HEK293 (cell line): Measurements from ENCODE around the gene AKNA.

ENCODE experiments used
- CTCF ChIA-PET: fragments of 350-600 bp; formaldehyde crosslinking; extraction: SDS; loops from one replicate; lab custom pipeline; 2021; ENCODE audit warnings: antibody characterized with exemption; lab: Yijun Ruan, JAX
- POLR2A ChIA-PET: fragments of 300-600 bp; formaldehyde crosslinking; extraction: SDS; loops from one replicate; lab custom pipeline; 2020; ENCODE audit warnings: antibody characterized with exemption, inconsistent platforms; lab: Yijun Ruan, JAX
- H3K27ac ChIP-seq: fragments of 200-500 bp; sonication (Bioruptor generic); 2 replicates; pipeline ENCODE4 v1.5.1; 2014; ENCODE audit warnings: low read depth, low read length, control low read depth, inconsistent platforms; ENCODE audit errors: extremely low read depth
- H3K36me3 ChIP-seq, 2 experiments: fragments of 200-500 bp in 1 of 2; sonication (Bioruptor generic) in 1 of 2; 1 replicate in 1 of 2; 2 replicates in 1 of 2; pipeline ENCODE4 v1.5.1; 2014 to 2017; ENCODE audit warnings: inconsistent platforms in 2 of 2, low read length in 2 of 2; ENCODE audit not compliant: control insufficient read depth in 2 of 2, insufficient read depth in 1 of 2
- H3K4me1 ChIP-seq: fragments of 200-500 bp; sonication (Bioruptor generic); 2 replicates; pipeline ENCODE4 v1.5.1; 2014; ENCODE audit warnings: mild to moderate bottlenecking, low read length, inconsistent platforms; ENCODE audit not compliant: control insufficient read depth, insufficient read depth
- H3K4me3 ChIP-seq: 2 replicates; pipeline ENCODE4 v1.5.1; 2011; ENCODE audit warnings: low read depth, mild to moderate bottlenecking, control low read depth, low read length, moderate library complexity
- H3K9me3 ChIP-seq: fragments of 200-500 bp; sonication (Bioruptor generic); 2 replicates; pipeline ENCODE4 v1.5.1; 2014; ENCODE audit warnings: low read depth, low read length, inconsistent platforms; ENCODE audit not compliant: control insufficient read depth, insufficient read depth
- FEZF1 ChIP-seq: fragments of 450-650 bp; formaldehyde crosslinking; IDR thresholded peaks from 2 replicates; pipeline ENCODE4 v1.5.1; 2016; ENCODE audit warnings: missing biosample characterization, missing genetic modification characterization
- GFI1B ChIP-seq: fragments of 450-650 bp; formaldehyde crosslinking; IDR thresholded peaks from 2 replicates; pipeline ENCODE4 v1.5.1; 2016; ENCODE audit warnings: missing biosample characterization, missing genetic modification characterization
- HIC1 ChIP-seq: fragments of 450-650 bp; formaldehyde crosslinking; IDR thresholded peaks from 2 replicates; pipeline ENCODE4 v1.5.1; 2016; ENCODE audit warnings: missing biosample characterization, missing genetic modification characterization
- HOXA7 ChIP-seq: sonication (generic); formaldehyde crosslinking; IDR thresholded peaks from 2 replicates; pipeline ENCODE4 v1.8.1; 2022; ENCODE audit warnings: missing genetic modification reagents, borderline replicate concordance
- MEIS1 ChIP-seq: sonication (generic); formaldehyde crosslinking; IDR thresholded peaks from 2 replicates; pipeline ENCODE4 v1.8.1; 2022; ENCODE audit warnings: missing genetic modification reagents, mild to moderate bottlenecking, borderline replicate concordance
- TSHZ1 ChIP-seq: fragments of 450-650 bp; formaldehyde crosslinking; IDR thresholded peaks from 2 replicates; pipeline ENCODE4 v1.5.1; 2016; ENCODE audit warnings: missing biosample characterization, missing genetic modification characterization, borderline replicate concordance
- ZBTB26 ChIP-seq: fragments of 450-650 bp; formaldehyde crosslinking; optimal IDR thresholded peaks from 2 replicates; pipeline ENCODE3; 2016; ENCODE audit warnings: missing biosample characterization, mild to moderate bottlenecking, missing genetic modification characterization
- ZBTB48 ChIP-seq: fragments of 450-650 bp; formaldehyde crosslinking; IDR thresholded peaks from 2 replicates; pipeline ENCODE4 v1.5.1; 2016; ENCODE audit warnings: missing biosample characterization, missing genetic modification characterization
- ZBTB6 ChIP-seq: fragments of 450-650 bp; formaldehyde crosslinking; IDR thresholded peaks from 2 replicates; pipeline ENCODE4 v1.5.1; 2017; ENCODE audit warnings: missing biosample characterization, missing genetic modification characterization
- ZBTB7A ChIP-seq: fragments of 450-650 bp; formaldehyde crosslinking; IDR thresholded peaks from 2 replicates; pipeline ENCODE4 v1.5.1; 2016; ENCODE audit warnings: low read depth, missing biosample characterization, missing genetic modification characterization
- ZFP41 ChIP-seq: fragments of 450-650 bp; formaldehyde crosslinking; IDR thresholded peaks from 2 replicates; pipeline ENCODE4 v1.5.1; 2016; ENCODE audit warnings: missing biosample characterization, missing genetic modification characterization, borderline replicate concordance
- ZNF169 ChIP-seq: fragments of 450-650 bp; formaldehyde crosslinking; IDR thresholded peaks from 2 replicates; pipeline ENCODE4 v1.5.1; 2016; ENCODE audit warnings: missing biosample characterization, missing genetic modification characterization
- ZNF37A ChIP-seq: fragments of 450-650 bp; IDR thresholded peaks from 2 replicates; pipeline ENCODE4 v1.5.1; 2018; ENCODE audit warnings: missing biosample characterization, missing genetic modification characterization
- ZNF48 ChIP-seq: fragments of 450-650 bp; formaldehyde crosslinking; IDR thresholded peaks from 2 replicates; pipeline ENCODE4 v1.5.1; 2016; ENCODE audit warnings: missing biosample characterization, missing genetic modification characterization
- ZNF544 ChIP-seq: fragments of 450-650 bp; formaldehyde crosslinking; IDR thresholded peaks from 2 replicates; pipeline ENCODE4 v1.5.0; 2017; ENCODE audit warnings: missing biosample characterization, missing genetic modification characterization
- ZNF629 ChIP-seq: fragments of 450-650 bp; formaldehyde crosslinking; IDR thresholded peaks from 2 replicates; pipeline ENCODE4 v1.5.1; 2017; ENCODE audit warnings: missing biosample characterization, missing genetic modification characterization
- ZNF701 ChIP-seq: fragments of 450-650 bp; formaldehyde crosslinking; IDR thresholded peaks from 2 replicates; pipeline ENCODE4 v1.5.1; 2016; ENCODE audit warnings: missing biosample characterization, missing genetic modification characterization
- ZNF791 ChIP-seq: fragments of 450-650 bp; formaldehyde crosslinking; IDR thresholded peaks from 2 replicates; pipeline ENCODE4 v1.5.1; 2016; ENCODE audit warnings: missing biosample characterization, missing genetic modification characterization

The AKNA gene

GRCh38 chr9:114367772-114368569 is 19.8 kb downstream of the AKNA start:
- no peak overlapping the region for H3K27ac ChIP-seq
- TF ChIP-seq FEZF1 (tag by site-specific recombination) = no peak
- no peak for TF ChIP-seq TSHZ1 (tag by site-specific recombination)
- no peak for TF ChIP-seq HOXA7 (CRISPR knock-in tag)
- no peak for TF ChIP-seq ZNF37A (tag by site-specific recombination)
- TF ChIP-seq ZNF629 (tag by site-specific recombination) = no peak
- no peak for TF ChIP-seq ZBTB7A (tag by site-specific recombination)
- TF ChIP-seq ZBTB6 = no peak
- TF ChIP-seq MEIS1 (CRISPR knock-in tag) = no peak
- no peak for TF ChIP-seq ZNF791
- no peak for TF ChIP-seq ZNF544
- no peak for TF ChIP-seq ZBTB26 (tag by site-specific recombination)
- TF ChIP-seq, all 188 proteins: peak for 0
- H3K9me3 ChIP-seq = no peaks in the 10 kb centered on the region
- CTCF ChIA-PET = interaction anchor here (0.6 to 1.2 kb wide), 7 partner anchors 13 to 1430 kb away, joined by 3 to 4 read pairs (median 3); no protein-coding TSS in a partner anchor
- H3K4me1 ChIP-seq = no peaks in the 10 kb centered on the region
- no peaks in the 10 kb centered on the region for H3K36me3 ChIP-seq
- POLR2A ChIA-PET = interaction anchor here (0.8 to 1.5 kb wide), 2 partner anchors 14 to 19 kb away, joined by 3 read pairs; no protein-coding TSS in a partner anchor
- H3K4me3 ChIP-seq = no peak overlapping the region

- ChIA-PET POLR2A (interaction anchor here (1.0 kb wide), 1 partner anchor 23 kb away, joined by 3 read pairs; no protein-coding TSS in a partner anchor), CTCF (interaction anchor here (0.6 to 1.0 kb wide), 8 partner anchors 12 to 1429 kb away, joined by 3 to 4 read pairs (median 3); no protein-coding TSS in a partner anchor)
- no peaks in the 10 kb centered on the region for H3K4me1 ChIP-seq
- TF ChIP-seq ZNF48 (tag by site-specific recombination) (no peak), ZNF169 (tag by site-specific recombination) (no peak), ZNF701 (no peak), GFI1B (tag by site-specific recombination) (no peak), HIC1 (tag by site-specific recombination) (no peak), ZBTB48 (no peak), ZFP41 (tag by site-specific recombination) (no peak)
- no peaks in the 10 kb centered on the region for H3K36me3 ChIP-seq
- H3K9me3 ChIP-seq = no peaks in the 10 kb centered on the region
- H3K27ac ChIP-seq = no peak overlapping the region
- no peak overlapping the region for H3K4me3 ChIP-seq
These were observed 20.4 kb downstream of the AKNA start for GRCh38 chr9:114367366-114367765.
